PC-3 (cell line): ENCODE results near the gene CYP4F11. TPM values are rescaled to one million over a fixed set of nuclear protein-coding genes. Genes with fewer than 3 reads are reported as not detected.
"Not testable (repeated sequence)": the region's sequence is repeated elsewhere in the genome, so short reads cannot be mapped to it uniquely, and the experiment has no call there.

Source experiments
- ATAC-seq: fragments of 200-7000 bp; cut with Tn5 transposase; 2 replicates; pipeline ENCODE4 v1.9.1; 2020; ENCODE audit warnings: mild to moderate bottlenecking, moderate library complexity
- BruUV-seq: library from RNA; stranded (reverse); fragments of 400-500 nt; replicated peaks from 2 replicates; lab custom pipeline; 2021; lab: Mats Ljungman, UMichigan
- CTCF ChIA-PET: fragments of 300-600 bp; sonication (Branson Sonifier 250); formaldehyde crosslinking; loops from one replicate; lab custom pipeline; 2022; ENCODE audit warnings: antibody characterized with exemption; lab: Charles Lee
- POLR2A ChIA-PET: fragments of 300-600 bp; sonication (Branson Sonifier 250); formaldehyde crosslinking; loops from one replicate; lab custom pipeline; 2022; ENCODE audit warnings: antibody characterized with exemption; ENCODE audit not compliant: unreplicated experiment; lab: Charles Lee
- DNase-seq: peaks from one replicate; pipeline ENCODE4 v3.0.0-alpha.2; 2015
- H2AFZ ChIP-seq: fragments of 300-600 bp; sonication (generic); 2 replicates; pipeline ENCODE4 v1.6.0; 2016; ENCODE audit warnings: antibody characterized with exemption, low read length
- H3F3A ChIP-seq: fragments of 300-600 bp; sonication (generic); one replicate; pipeline ENCODE4 v1.6.0; 2017; ENCODE audit warnings: antibody characterized with exemption, low read length, control low read depth, mild to moderate bottlenecking; ENCODE audit not compliant: unreplicated experiment
- H3K27ac ChIP-seq: fragments of 300-600 bp; sonication (generic); 2 replicates; pipeline ENCODE4 v1.5.1; 2016; ENCODE audit warnings: mild to moderate bottlenecking, low read length
- H3K27me3 ChIP-seq: fragments of 300-600 bp; sonication (generic); 2 replicates; pipeline ENCODE4 v1.6.1; 2016; ENCODE audit warnings: low read length, mixed read lengths
- H3K36me3 ChIP-seq: fragments of 300-600 bp; sonication (generic); 2 replicates; pipeline ENCODE4 v1.6.1; 2016; ENCODE audit warnings: low read depth, mixed run types, low read length, mixed read lengths
- H3K4me1 ChIP-seq: fragments of 300-600 bp; sonication (generic); 2 replicates; pipeline ENCODE4 v1.5.1; 2016; ENCODE audit warnings: low read length; ENCODE audit not compliant: insufficient read depth
- H3K4me2 ChIP-seq: fragments of 300-600 bp; sonication (generic); 2 replicates; pipeline ENCODE4 v1.6.0; 2016; ENCODE audit warnings: low read length
- H3K4me3 ChIP-seq: fragments of 300-600 bp; sonication (generic); 2 replicates; pipeline ENCODE4 v1.5.1; 2016; ENCODE audit warnings: mild to moderate bottlenecking, low read length, mixed read lengths
- H3K79me2 ChIP-seq: fragments of 300-600 bp; sonication (generic); 2 replicates; pipeline ENCODE4 v1.6.1; 2017; ENCODE audit warnings: low read length, mixed read lengths
- H3K9ac ChIP-seq: fragments of 300-600 bp; sonication (generic); 2 replicates; pipeline ENCODE4 v1.6.0; 2016; ENCODE audit warnings: mild to moderate bottlenecking, low read length
- H3K9me2 ChIP-seq: fragments of 300-600 bp; sonication (generic); replicated peaks from 2 replicates; pipeline ENCODE4 v1.6.1; 2016; ENCODE audit warnings: mixed run types, low read length, mixed read lengths
- H3K9me3 ChIP-seq: fragments of 300-600 bp; sonication (generic); 2 replicates; pipeline ENCODE4 v1.6.1; 2016; ENCODE audit warnings: low read length, mixed read lengths
- H4K20me1 ChIP-seq: fragments of 300-600 bp; sonication (generic); 2 replicates; pipeline ENCODE4 v1.6.1; 2016; ENCODE audit warnings: low read length, mixed read lengths
- CTCF ChIP-seq: fragments of 300-600 bp; sonication (generic); conservative IDR thresholded peaks from 2 replicates; pipeline ENCODE4 v1.5.1; 2017; ENCODE audit warnings: antibody characterized with exemption, low read depth, mild to moderate bottlenecking, low read length
- EZH2 ChIP-seq: fragments of 300-600 bp; sonication (generic); IDR thresholded peaks from one replicate; pipeline ENCODE4 v1.6.1; 2017; ENCODE audit warnings: antibody characterized with exemption, mild to moderate bottlenecking, low read length; ENCODE audit not compliant: unreplicated experiment
- EZH2phosphoT487 ChIP-seq: fragments of 300-600 bp; sonication (generic); IDR thresholded peaks from 2 replicates; pipeline ENCODE4 v1.6.1; 2018; ENCODE audit warnings: mild to moderate bottlenecking, antibody characterized with exemption, low read length, borderline replicate concordance
- intact Hi-C: fragments of 100-400 bp; cut with micrococcal nuclease; formaldehyde crosslinking; loops from 2 replicates; pipeline ENCODE4 v1.9.0; 2023
- total RNA-seq: library from RNA; depleted of rRNA; stranded (reverse); fragments of >200 nt; gene quantifications from 2 replicates; pipeline ENCODE4 v1.2.3, GENCODE V29; 2014

Gene CYP4F11
- total RNA-seq, 1 experiment from 2014 or later: 0.11 TPM

- Histone ChIP-seq H3K9me2 (no peaks in the 10 kb centered on the region), H3K4me2 (no peak overlapping the region), H3K4me3 (no peak overlapping the region), H3K9ac (no peak overlapping the region), H4K20me1 (no peaks in the 10 kb centered on the region), H3K79me2 (no peaks in the 10 kb centered on the region), H3K27ac (no peak overlapping the region), H3K4me1 (no peaks in the 10 kb centered on the region), H3F3A (no peaks in the 10 kb centered on the region), H3K27me3 (peaks cover 43% of the 10 kb centered on the region), H3K36me3 (no peaks in the 10 kb centered on the region), H2AFZ (no peak overlapping the region), H3K9me3 (no peaks in the 10 kb centered on the region)
- BruUV-seq: no TSS peak
- CTCF ChIA-PET: no interaction called here
- POLR2A ChIA-PET: no interaction called here
- TF ChIP-seq CTCF (no peak), EZH2phosphoT487 (no peak), EZH2 (no peak)
- DNase-seq: no peak
- intact Hi-C loops: no loop called here
- ATAC-seq: no peak
Observed at GRCh38 chr19:15885919-15886318, 48.4 kb downstream of the CYP4F11 start.

GRCh38 chr19:15885167-15885566 lies 49.2 kb downstream of the CYP4F11 start:
- POLR2A ChIA-PET: no interaction called here
- intact Hi-C loops: no loop called here
- H3K9ac ChIP-seq: no peak overlapping the region
- H3K27ac ChIP-seq: no peak overlapping the region
- CTCF ChIA-PET: no interaction called here
- H3K4me3 ChIP-seq: no peak overlapping the region
- no peaks in the 10 kb centered on the region for H3K9me2 ChIP-seq
- no peak overlapping the region for H2AFZ ChIP-seq
- no peaks in the 10 kb centered on the region for H3F3A ChIP-seq
- H3K27me3 ChIP-seq: peaks cover 42% of the 10 kb centered on the region
- ATAC-seq (no peak), DNase-seq (no peak)
- no peaks in the 10 kb centered on the region for H3K79me2 ChIP-seq
- no peaks in the 10 kb centered on the region for H3K36me3 ChIP-seq
- H3K4me1 ChIP-seq: no peaks in the 10 kb centered on the region
- TF ChIP-seq EZH2 (no peak), EZH2phosphoT487 (no peak), CTCF (no peak)
- no peak overlapping the region for H3K4me2 ChIP-seq
- no TSS peak for BruUV-seq
- no peaks in the 10 kb centered on the region for H4K20me1 ChIP-seq
- H3K9me3 ChIP-seq: no peaks in the 10 kb centered on the region

- H2AFZ ChIP-seq, H3K4me1 ChIP-seq, H3K4me2 ChIP-seq, ATAC-seq, intact Hi-C loops, POLR2A ChIA-PET, H3K79me2 ChIP-seq, CTCF ChIA-PET, H3K4me3 ChIP-seq, H4K20me1 ChIP-seq, H3K9me3 ChIP-seq, H3F3A ChIP-seq, DNase-seq, H3K9me2 ChIP-seq, BruUV-seq, H3K27ac ChIP-seq, H3K9ac ChIP-seq, H3K36me3 ChIP-seq: not testable (repeated sequence)
- peaks cover 42% of the 10 kb centered on the region for H3K27me3 ChIP-seq
Observed at GRCh38 chr19:15883329-15883728, 51.0 kb downstream of the CYP4F11 start.
